GM21447 (cell line): ENCODE data around the gene CHAD.
"Not testable (repeated sequence)": the region's sequence is repeated elsewhere in the genome, so short reads cannot be mapped to it uniquely, and the experiment has no call there.

Experiments
- ATAC-seq: cut with Tn5 transposase; IDR thresholded peaks from one replicate; pipeline ENCODE4 v1.9.1; 2021; ENCODE audit not compliant: unreplicated experiment

Gene CHAD

GRCh38 chr17:50475775-50476544 is 7.3 kb upstream of the CHAD start:
- ATAC-seq = not testable (repeated sequence)

GRCh38 chr17:50475362-50475761 is 6.7 kb upstream of the CHAD start:
- no peak for ATAC-seq

- no peak for ATAC-seq
These were observed 5.8 kb upstream of the CHAD start for GRCh38 chr17:50474523-50474922.

- no peak for ATAC-seq
These were observed 5.2 kb upstream of the CHAD start for GRCh38 chr17:50473901-50474300.

GRCh38 chr17:50472761-50473161 is 4.1 kb upstream of the CHAD start:
- not testable (repeated sequence) for ATAC-seq

DNA sequence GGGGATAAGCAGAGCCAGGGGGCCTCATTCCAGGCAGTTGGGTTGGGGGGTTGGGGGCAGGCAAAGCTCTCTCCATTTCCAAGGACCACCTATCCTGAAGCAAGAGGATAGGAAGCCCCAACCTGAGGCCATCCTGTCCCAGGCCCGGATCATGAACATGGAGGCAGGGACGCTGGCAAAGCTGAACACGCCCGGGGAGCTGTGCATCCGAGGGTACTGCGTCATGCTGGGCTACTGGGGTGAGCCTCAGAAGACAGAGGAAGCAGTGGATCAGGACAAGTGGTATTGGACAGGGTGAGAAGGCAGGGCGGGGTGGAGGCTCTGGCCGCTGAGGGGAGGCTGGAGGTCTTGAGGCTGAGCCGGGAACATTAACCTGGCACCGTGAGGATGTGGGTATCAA is 3.6 kb upstream of the CHAD start:
- ATAC-seq = no peak

DNA sequence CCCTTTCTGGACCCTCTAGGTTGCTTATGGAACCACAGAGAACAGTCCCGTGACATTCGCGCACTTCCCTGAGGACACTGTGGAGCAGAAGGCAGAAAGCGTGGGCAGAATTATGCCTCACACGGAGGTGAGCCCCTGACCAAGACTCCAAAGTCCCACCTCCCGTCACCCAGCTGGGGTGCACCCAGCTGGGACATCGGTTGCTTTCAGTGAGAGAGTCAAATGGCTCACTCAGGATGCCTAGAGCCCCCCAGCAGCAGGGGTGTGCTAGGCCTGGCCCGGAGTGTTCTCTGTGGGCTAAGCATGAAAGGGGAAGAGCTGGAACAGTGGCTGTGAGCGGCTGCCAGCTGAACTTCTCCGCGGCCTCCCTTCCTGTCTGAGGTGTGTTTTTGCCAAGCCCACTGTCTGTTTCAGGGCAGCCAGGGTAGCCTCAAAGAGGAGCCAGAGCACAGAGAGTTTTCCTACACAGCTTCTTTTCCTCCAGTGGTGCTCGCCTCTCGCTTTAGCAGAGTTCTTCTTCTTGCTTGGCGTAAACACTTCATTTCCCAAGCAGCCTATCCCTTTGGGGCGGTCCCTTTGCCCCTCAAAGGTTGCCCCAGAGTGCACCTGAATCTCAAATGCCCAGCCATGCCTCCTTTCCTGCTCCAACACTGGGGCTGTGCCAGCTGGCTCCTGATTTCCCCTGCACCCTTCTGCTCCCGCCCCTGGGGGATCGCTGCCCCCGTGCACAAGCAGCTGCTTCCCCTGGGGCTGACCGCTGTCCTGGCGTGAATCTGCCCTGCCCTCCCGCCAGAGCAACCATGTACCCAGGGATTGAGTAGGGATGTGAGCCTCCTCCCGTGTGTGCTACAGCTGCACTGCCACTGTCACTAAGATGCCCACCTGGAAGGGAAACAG is 2.6 kb upstream of the CHAD start:
- ATAC-seq = no peak

DNA sequence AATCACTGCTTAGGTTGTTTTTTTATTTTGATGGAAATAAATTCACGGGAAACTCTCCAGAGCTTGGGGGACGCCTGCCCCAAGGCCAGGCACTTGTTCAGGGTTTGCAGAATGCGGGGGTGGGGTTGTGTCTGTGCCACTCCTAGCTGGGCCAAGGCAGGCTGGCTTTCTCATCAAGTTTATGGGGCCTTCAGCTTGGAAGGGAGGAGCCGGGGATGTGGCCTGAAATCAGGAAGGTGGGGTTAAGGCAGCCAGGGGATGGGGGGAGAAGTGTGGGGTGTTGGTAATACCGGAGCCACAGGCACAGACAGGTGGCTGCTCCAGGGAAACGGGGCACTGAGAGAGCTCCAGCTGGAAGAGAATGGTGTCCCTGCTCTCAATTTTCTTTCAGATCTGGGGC is 1.7 kb upstream of the CHAD start:
- no peak for ATAC-seq

- no peak for ATAC-seq
These were observed 1.1 kb upstream of the CHAD start for GRCh38 chr17:50469671-50470305.

DNA sequence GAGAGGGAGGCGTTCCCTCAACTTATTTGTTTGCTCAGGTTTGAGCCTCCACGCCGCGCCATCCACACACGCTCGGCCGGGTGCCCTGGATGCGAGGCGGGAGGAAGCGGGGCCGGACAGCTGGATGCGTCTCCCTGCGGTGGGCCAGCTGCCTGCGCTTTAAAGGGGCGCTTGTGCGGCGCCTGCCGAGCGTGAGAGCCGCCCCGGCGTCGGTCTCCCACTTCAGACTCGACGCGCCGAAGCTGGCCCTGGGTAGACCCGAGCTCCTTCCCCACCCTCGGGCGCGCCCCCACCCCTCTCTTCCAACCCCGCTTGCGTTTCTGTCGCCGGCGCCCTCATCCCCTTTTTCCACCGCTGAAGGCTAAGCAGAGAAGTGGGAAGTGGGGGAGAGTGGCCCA is 527 bp upstream of the CHAD start:
- ATAC-seq = no peak

DNA sequence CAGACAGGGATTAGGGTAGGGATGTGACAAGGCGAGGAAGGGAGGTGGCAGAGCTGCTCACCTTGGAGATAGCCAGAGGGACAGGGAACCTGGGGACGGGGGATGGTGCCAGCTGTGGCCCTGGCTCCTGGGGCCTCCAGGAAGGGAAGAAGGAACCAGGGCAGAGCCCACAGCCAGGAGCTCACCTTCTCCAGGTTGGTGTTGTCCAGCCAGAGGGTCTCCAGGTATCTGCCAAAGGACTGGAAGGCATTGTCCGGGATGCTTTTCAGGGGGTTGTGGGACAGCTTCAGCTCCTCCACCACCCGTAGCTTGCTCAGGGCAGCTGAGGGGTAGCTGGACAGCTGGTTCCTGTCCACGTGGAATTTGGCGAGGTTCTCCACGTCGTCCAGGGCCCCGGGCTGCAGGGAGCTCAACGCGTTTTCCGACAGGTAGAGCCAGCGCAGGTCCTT is 801 bp downstream of the CHAD start:
- no peak for ATAC-seq

DNA sequence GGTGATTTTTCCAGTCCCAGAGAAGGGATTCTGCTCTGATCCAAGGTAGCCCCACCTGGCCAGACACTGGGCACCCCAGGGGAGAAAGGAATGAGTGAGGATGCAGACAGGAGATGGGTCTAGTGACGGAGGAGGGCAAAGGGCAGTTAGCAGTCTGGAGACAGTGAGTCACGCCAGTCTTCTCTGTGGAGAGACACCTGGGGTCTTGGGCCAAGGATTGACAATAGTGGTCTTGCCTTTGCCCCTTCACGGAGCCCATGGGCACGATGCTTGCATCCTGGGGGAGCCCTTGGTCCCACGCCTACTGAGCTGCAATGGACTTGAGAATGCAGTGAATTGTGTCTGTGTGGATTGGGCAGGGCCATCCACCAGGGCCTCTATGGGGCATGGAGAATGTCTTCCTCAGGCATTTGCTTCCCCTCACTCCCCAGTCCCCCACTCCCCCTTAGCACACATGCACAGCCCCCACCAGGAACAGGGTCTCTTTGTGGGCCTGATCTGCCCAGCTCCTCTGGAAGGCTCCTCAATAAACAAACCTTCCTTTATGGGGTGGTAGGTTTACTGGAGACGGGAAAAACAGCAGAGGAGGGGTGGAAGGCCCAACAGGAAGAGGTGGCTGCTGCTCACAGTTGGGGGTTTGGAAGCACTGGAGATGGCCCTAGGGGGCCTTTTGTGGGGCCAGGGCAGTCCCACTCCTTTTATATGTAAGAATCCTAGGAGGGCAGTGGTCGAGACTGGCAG is 1.4 kb downstream of the CHAD start:
- ATAC-seq = no peak

- no peak for ATAC-seq
These were observed 2.1 kb downstream of the CHAD start for GRCh38 chr17:50466371-50467113.

GRCh38 chr17:50465635-50466034 is 3.0 kb downstream of the CHAD start:
- no peak for ATAC-seq

GRCh38 chr17:50465171-50465570 is 3.5 kb downstream of the CHAD start:
- no peak for ATAC-seq

GRCh38 chr17:50464736-50465135 is 3.9 kb downstream of the CHAD start:
- ATAC-seq = no peak

GRCh38 chr17:50464121-50464520 is 4.6 kb downstream of the CHAD start:
- ATAC-seq = no peak

GRCh38 chr17:50462446-50462845 is 6.2 kb downstream of the CHAD start:
- ATAC-seq = no peak

GRCh38 chr17:50461550-50462132 is 7.0 kb downstream of the CHAD start:
- ATAC-seq = no peak
